KMS-11 (cell line): ENCODE measurements around the gene ZNF398.
"Not testable (repeated sequence)": the region's sequence is repeated elsewhere in the genome, so short reads cannot be mapped to it uniquely, and the experiment has no call there.

ENCODE experiments used
- H2AFZ ChIP-seq: fragments of 200-600 bp; sonication (generic); 2 replicates; pipeline ENCODE4 v1.6.1; 2016; ENCODE audit warnings: antibody characterized with exemption, mixed run types, low read depth
- H3K27ac ChIP-seq: fragments of 200-600 bp; sonication (generic); 2 replicates; pipeline ENCODE4 v1.6.1; 2016; ENCODE audit warnings: mild to moderate bottlenecking, mixed run types
- H3K27me3 ChIP-seq: fragments of 200-600 bp; sonication (generic); 2 replicates; pipeline ENCODE4 v1.6.1; 2017; ENCODE audit warnings: mild to moderate bottlenecking, low read depth, mixed run types, moderate library complexity; ENCODE audit not compliant: insufficient read depth
- H3K36me3 ChIP-seq: fragments of 200-600 bp; sonication (generic); 2 replicates; pipeline ENCODE4 v1.6.1; 2017; ENCODE audit warnings: mild to moderate bottlenecking, mixed run types; ENCODE audit not compliant: insufficient read depth
- H3K4me1 ChIP-seq: fragments of 200-600 bp; sonication (generic); 2 replicates; pipeline ENCODE4 v1.6.1; 2016; ENCODE audit warnings: mild to moderate bottlenecking, low read depth, mixed run types; ENCODE audit not compliant: poor library complexity, severe bottlenecking
- H3K4me2 ChIP-seq: fragments of 200-600 bp; sonication (generic); 2 replicates; pipeline ENCODE4 v1.7.0; 2016; ENCODE audit warnings: mild to moderate bottlenecking, mixed run types
- H3K4me3 ChIP-seq: fragments of 200-600 bp; sonication (generic); IDR thresholded peaks from 2 replicates; pipeline ENCODE4 v1.6.1; 2017; ENCODE audit warnings: low read depth, low read length, mixed read lengths; ENCODE audit not compliant: insufficient read depth
- H3K79me2 ChIP-seq: fragments of 200-600 bp; sonication (generic); 2 replicates; pipeline ENCODE4 v1.6.1; 2016; ENCODE audit warnings: low read depth, mixed run types; ENCODE audit not compliant: insufficient read depth
- H3K9ac ChIP-seq: fragments of 200-600 bp; sonication (generic); 2 replicates; pipeline ENCODE4 v1.6.1; 2016; ENCODE audit warnings: mild to moderate bottlenecking, mixed run types
- H4K20me1 ChIP-seq: fragments of 200-600 bp; sonication (generic); 2 replicates; pipeline ENCODE4 v1.6.1; 2016; ENCODE audit warnings: mild to moderate bottlenecking, mixed run types; ENCODE audit not compliant: insufficient read depth
- TF ChIP-seq, protein P1 (sequence below): fragments of 200-600 bp; sonication (generic); conservative IDR thresholded peaks from 2 replicates; pipeline ENCODE4 v1.6.1; 2017; ENCODE audit warnings: low read depth, mild to moderate bottlenecking, antibody characterized with exemption, low read length, moderate library complexity, mixed read lengths

ZNF398 gene

DNA sequence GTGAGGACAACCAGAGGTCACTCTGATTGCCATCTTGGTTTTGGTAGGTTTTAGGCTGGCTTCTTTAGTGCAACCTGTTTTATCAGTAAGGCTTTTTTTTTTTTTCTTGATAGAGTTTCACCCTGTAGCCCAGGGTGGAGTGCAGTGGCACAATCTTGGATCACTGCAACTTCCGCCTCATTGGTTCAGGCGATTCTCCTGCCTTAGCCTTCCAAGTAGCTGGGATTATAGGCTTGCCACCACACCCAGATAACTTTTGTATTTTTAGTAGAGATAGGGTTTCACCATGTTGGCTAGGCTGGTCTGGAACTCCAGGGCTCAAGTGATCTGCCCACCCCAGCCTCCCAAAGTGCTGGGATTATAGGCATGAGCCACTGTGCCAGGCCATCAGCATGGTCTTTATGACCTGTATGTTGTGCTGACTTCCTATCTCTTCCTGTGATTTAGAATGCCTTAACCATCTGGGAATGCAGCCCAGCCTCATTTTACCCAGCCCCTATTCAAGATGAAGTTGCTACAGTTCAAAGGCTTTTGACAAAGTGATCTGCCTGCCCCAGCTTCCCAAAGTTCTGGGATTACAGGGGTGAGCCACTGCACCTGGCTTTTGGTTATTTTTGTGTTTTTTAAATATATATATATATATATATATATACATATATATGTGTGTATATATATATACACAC lies 14.1 kb upstream of the ZNF398 start:
- Histone ChIP-seq H3K36me3 (no peaks in the 10 kb centered on the region), H3K27me3 (no peaks in the 10 kb centered on the region), H3K9ac (no peak overlapping the region), H2AFZ (no peak overlapping the region), H4K20me1 (no peaks in the 10 kb centered on the region), H3K4me1 (peaks cover 3% of the 10 kb centered on the region), H3K27ac (no peak overlapping the region), H3K4me3 (no peak overlapping the region), H3K4me2 (no peak overlapping the region), H3K79me2 (0 out of 2 replicates have a peak, but pooled peaks cover 3% of the 10 kb centered on the region)
- TF ChIP-seq, protein P1, sequence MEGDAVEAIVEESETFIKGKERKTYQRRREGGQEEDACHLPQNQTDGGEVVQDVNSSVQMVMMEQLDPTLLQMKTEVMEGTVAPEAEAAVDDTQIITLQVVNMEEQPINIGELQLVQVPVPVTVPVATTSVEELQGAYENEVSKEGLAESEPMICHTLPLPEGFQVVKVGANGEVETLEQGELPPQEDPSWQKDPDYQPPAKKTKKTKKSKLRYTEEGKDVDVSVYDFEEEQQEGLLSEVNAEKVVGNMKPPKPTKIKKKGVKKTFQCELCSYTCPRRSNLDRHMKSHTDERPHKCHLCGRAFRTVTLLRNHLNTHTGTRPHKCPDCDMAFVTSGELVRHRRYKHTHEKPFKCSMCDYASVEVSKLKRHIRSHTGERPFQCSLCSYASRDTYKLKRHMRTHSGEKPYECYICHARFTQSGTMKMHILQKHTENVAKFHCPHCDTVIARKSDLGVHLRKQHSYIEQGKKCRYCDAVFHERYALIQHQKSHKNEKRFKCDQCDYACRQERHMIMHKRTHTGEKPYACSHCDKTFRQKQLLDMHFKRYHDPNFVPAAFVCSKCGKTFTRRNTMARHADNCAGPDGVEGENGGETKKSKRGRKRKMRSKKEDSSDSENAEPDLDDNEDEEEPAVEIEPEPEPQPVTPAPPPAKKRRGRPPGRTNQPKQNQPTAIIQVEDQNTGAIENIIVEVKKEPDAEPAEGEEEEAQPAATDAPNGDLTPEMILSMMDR: no peak

GRCh38 chr7:149136118-149136517 lies 11.1 kb upstream of the ZNF398 start:
- Histone ChIP-seq H3K27me3 (no peaks in the 10 kb centered on the region), H3K4me1 (no peaks in the 10 kb centered on the region), H3K36me3 (no peaks in the 10 kb centered on the region), H3K79me2 (no peaks in the 10 kb centered on the region), H3K9ac (no peak overlapping the region), H2AFZ (no peak overlapping the region), H3K4me2 (no peak overlapping the region), H3K4me3 (no peak overlapping the region), H3K27ac (no peak overlapping the region), H4K20me1 (no peaks in the 10 kb centered on the region)
- TF ChIP-seq, protein P1: no peak

- H2AFZ ChIP-seq: no peak overlapping the region
- no peaks in the 10 kb centered on the region for H3K79me2 ChIP-seq
- H3K4me1 ChIP-seq: no peaks in the 10 kb centered on the region
- H4K20me1 ChIP-seq: no peaks in the 10 kb centered on the region
- TF ChIP-seq, protein P1: no peak
- H3K27me3 ChIP-seq: no peaks in the 10 kb centered on the region
- H3K9ac ChIP-seq: no peak overlapping the region
- H3K36me3 ChIP-seq: no peaks in the 10 kb centered on the region
- no peak overlapping the region for H3K4me2 ChIP-seq
- no peak overlapping the region for H3K4me3 ChIP-seq
- no peak overlapping the region for H3K27ac ChIP-seq
Observed at GRCh38 chr7:149140831-149141230, 6.4 kb upstream of the ZNF398 start.

DNA sequence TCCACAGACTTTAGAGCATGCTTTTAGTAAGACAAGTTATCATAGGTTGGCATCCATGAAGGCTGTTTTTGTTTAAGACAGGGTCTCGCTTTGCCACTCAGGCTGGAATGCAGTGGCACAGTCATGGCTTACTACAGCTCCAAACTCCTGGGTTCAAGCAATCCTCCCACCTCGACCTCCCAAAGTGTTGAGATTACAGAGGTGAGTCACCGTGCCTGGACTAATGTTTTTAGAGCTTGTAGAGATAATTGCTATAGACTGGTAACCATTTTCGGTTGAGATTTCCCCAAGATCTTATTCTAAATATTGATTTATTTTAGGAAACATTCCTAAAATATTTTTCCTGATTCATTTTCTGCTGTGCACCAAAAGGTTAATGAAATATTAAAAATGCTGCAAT lies 5.4 kb upstream of the ZNF398 start:
- TF ChIP-seq, protein P1: no peak
- no peak overlapping the region for H3K27ac ChIP-seq
- H3K36me3 ChIP-seq: no peaks in the 10 kb centered on the region
- no peaks in the 10 kb centered on the region for H3K79me2 ChIP-seq
- H3K9ac ChIP-seq: no peak overlapping the region
- no peak overlapping the region for H3K4me3 ChIP-seq
- peaks cover 3% of the 10 kb centered on the region for H3K4me1 ChIP-seq
- no peaks in the 10 kb centered on the region for H3K27me3 ChIP-seq
- H3K4me2 ChIP-seq: no peak overlapping the region
- H2AFZ ChIP-seq: no peak overlapping the region
- H4K20me1 ChIP-seq: no peaks in the 10 kb centered on the region

DNA sequence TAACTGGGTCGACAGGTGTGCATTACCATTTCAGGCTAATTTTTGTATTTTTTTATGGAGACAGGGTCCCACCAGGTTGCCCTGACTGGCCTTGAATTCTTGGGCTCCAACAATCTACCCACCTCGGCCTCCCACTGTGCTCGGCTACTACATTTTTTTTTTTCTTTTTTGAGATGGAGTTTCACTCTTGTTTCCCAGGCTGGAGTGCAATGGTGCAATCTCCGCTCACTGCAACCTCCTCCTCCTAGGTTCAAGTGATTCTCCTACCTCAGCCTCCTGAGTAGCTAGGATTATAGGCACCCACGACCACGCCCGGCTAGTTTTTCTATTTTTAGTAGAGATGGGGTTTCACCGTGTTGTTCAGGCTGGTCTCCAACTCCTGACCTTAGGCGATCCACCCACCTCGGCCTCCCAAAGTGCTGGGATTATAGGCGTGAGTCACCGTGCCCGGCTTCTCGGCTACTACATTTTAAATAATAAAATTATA lies 2.8 kb upstream of the ZNF398 start:
- not testable (repeated sequence) for H2AFZ ChIP-seq, H3K36me3 ChIP-seq, H3K27ac ChIP-seq, H3K4me3 ChIP-seq, H3K9ac ChIP-seq, H3K4me1 ChIP-seq, H3K27me3 ChIP-seq, H3K4me2 ChIP-seq, H4K20me1 ChIP-seq
- peaks cover 16% of the 10 kb centered on the region for H3K79me2 ChIP-seq
